ENCODE measurements around the gene RETN. TPM values are rescaled to one million over a fixed set of nuclear protein-coding genes. Genes with fewer than 3 reads are reported as not detected.

Gene RETN
- total RNA-seq, 6 experiments from 2014 or later = 0.63 to 2.4 TPM; not detected in 4

DNA sequence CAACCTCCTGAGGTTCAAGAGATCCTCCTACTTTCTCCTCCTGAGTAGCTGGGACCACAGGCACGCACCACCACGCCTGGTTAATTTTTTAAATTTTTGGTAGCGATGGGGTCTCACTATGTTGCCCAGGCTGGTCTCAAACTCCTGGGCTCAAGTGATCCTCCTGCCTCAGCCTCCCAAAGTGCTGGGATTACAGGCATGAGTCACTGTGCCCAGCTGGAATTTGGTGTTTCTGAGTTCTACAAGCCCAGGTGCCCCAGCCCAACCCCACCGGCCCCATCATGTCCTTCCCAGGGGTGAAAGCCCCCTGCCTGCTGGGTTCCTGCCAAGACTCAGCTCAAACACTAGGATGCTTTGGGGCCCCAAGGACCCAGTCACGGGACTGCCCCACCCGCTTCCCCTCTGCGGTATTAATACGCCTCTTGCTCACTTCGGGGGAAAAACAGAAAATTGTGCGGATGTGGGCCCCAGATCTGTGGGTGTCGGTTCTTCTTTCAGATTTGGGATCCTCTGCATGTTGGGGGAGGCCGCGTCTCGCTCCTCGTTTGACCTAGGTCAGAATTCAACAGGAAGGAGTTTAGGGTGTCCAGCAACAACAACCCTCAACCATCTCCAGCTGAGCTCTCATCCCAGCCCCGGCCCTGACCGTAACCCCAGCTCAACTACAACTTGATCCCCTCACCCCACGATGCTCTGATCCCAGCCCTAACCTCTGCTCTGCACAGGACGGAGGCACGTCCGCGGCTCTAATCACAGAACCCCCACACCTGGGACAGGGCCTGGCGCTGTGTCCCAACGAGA is 36.7 kb downstream of the RETN start:
- Histone ChIP-seq H3K36me3 (no peaks in the 10 kb centered on the region), H3K27me3 (no peaks in the 10 kb centered on the region), H3K4me1 (no peaks in the 10 kb centered on the region), H3K4me3 (no peak overlapping the region), H3K27ac (peak overlapping the region in 1 of 3 donors; percentile 57), H3K9me3 (no peaks in the 10 kb centered on the region)
- WGBS (ENCODE audit: insufficient coverage, low coverage, low lambda C conversion rate, missing lambda C conversion rate) = 27% methylated on average over 9 of the region's 24 CpGs
- DNase-seq (peak in 2 of 3 donors; percentile 55 to 75), ATAC-seq (peak; percentile 6 to 54 (median 42))
- intact Hi-C loops (cut with DNase I) = no loop called here
- TF ChIP-seq, protein P1, sequence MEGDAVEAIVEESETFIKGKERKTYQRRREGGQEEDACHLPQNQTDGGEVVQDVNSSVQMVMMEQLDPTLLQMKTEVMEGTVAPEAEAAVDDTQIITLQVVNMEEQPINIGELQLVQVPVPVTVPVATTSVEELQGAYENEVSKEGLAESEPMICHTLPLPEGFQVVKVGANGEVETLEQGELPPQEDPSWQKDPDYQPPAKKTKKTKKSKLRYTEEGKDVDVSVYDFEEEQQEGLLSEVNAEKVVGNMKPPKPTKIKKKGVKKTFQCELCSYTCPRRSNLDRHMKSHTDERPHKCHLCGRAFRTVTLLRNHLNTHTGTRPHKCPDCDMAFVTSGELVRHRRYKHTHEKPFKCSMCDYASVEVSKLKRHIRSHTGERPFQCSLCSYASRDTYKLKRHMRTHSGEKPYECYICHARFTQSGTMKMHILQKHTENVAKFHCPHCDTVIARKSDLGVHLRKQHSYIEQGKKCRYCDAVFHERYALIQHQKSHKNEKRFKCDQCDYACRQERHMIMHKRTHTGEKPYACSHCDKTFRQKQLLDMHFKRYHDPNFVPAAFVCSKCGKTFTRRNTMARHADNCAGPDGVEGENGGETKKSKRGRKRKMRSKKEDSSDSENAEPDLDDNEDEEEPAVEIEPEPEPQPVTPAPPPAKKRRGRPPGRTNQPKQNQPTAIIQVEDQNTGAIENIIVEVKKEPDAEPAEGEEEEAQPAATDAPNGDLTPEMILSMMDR (IDR thresholded peaks at IDR 0.05) = no peak
- no peak for TF ChIP-seq POLR2A (IDR thresholded peaks at IDR 0.05)

DNA sequence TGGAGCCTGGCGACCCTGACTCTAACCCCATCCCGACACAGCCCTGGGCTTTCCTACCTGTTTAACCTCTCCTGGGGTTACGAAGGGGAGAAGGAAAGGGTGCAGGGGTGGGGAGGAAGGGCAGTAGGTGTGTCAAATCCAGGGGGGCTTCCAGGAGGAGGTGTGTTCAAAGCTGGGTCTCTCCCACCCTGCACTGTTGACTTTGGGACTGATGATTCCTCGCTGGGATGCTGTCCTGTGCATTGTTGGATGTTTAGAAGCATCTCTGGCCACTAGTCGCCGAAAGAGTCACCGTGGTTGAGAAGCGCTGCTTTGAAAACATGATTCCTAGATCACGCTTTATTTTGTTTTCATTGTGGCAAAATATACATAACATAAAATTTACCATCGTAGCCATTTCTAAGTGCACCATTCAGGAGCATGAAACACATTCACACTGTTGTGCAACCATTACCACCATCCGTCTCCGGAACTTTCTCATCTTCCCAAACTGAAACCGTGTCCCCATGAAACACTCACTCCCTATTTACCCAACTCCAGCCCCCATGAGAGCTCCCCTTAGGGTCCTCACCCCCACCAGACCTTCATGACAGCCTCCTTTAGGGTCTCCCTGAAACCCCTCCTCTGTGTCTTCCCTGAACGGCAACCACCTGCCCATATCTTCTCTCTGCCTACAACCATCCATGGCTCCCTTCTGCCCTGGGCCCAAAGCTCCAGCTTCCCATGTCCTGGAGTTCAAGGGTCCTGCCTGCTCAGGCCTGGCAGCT is 37.5 kb downstream of the RETN start:
- no peaks in the 10 kb centered on the region for H3K27me3 ChIP-seq
- H3K36me3 ChIP-seq = no peaks in the 10 kb centered on the region
- no peak for DNase-seq
- H3K4me3 ChIP-seq = no peak overlapping the region
- H3K9me3 ChIP-seq = no peaks in the 10 kb centered on the region
- H3K4me1 ChIP-seq = no peaks in the 10 kb centered on the region
- 65% methylated on average over 8 of the region's 14 CpGs for WGBS (ENCODE audit: insufficient coverage, low coverage, low lambda C conversion rate, missing lambda C conversion rate)
- ATAC-seq = peak in 3 of 4 donors; percentile 8 to 9 (median 9)
- peak overlapping the region; percentile 37 to 57 (median 44) for H3K27ac ChIP-seq
- intact Hi-C loops (cut with DNase I) = no loop called here
- TF ChIP-seq, protein P1 (IDR thresholded peaks at IDR 0.05) = no peak
- no peak for TF ChIP-seq POLR2A (IDR thresholded peaks at IDR 0.05)

DNA sequence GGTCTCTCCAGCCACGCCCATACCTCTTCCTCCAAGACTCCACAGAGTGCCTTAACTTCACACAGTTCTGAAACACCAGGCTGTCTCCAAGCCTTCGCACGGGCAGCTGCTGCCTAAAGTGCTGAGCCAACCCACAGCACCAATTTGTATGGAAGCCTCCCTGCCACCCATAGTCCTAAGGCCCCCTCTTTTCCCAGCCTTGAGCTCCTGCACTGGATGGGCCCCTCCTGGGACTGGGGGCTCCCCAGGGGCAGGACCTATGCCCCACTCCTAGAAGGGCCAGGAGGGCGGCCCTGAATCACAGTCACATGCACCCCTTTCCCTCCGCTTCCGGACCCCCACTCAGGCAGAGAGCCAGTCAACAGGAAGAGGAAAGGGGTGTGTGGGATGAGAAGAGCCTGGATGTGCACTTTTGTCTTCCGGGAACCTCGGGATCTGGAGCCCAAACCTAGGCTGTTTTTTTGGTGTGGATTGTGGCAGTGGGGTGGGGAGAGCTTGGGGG is 38.2 kb downstream of the RETN start:
- DNase-seq (peak in 1 of 3 donors; percentile 43), ATAC-seq (peak; percentile 58 to 75 (median 68))
- Histone ChIP-seq H3K36me3 (no peaks in the 10 kb centered on the region), H3K27ac (peak overlapping the region; percentile 37 to 57 (median 44)), H3K4me3 (no peak overlapping the region), H3K9me3 (no peaks in the 10 kb centered on the region), H3K4me1 (no peaks in the 10 kb centered on the region), H3K27me3 (no peaks in the 10 kb centered on the region)
- WGBS (ENCODE audit: insufficient coverage, low coverage, low lambda C conversion rate, missing lambda C conversion rate) = 29% methylated on average over 2 of the region's 8 CpGs
- intact Hi-C loops (cut with DNase I) = no loop called here
- TF ChIP-seq, protein P1 (IDR thresholded peaks at IDR 0.05) = no peak
- no peak for TF ChIP-seq POLR2A (IDR thresholded peaks at IDR 0.05)

DNA sequence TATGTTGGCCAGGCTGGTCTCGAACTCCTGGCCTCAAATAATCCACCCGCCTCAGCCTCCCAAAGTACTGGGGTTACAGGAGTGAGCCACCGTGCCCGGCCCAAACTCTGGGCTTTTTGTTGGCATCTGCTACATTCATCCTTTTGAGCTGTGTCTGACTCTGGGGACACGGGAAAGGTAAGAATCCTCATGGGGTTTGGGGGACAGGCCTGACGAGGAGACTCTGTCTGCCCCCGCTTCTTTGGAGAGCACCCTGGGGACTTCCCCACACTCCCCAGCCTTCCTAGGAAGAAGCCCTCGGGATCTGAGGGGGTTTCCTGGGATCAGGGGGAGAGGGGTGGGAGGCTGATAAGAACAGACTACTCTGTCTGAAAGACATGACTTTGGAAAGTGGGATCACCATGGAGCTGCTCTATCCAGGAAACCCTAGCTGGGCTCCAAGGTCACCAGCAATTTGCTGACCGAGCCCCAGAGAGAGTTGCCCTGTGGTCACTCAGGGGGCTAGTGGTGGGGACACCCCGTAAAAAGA is 41.1 kb downstream of the RETN start:
- H3K36me3 ChIP-seq = no peaks in the 10 kb centered on the region
- H3K27ac ChIP-seq = no peak overlapping the region
- intact Hi-C loops (cut with DNase I) = no loop called here
- H3K27me3 ChIP-seq = no peaks in the 10 kb centered on the region
- 48% methylated on average over 4 of the region's 10 CpGs for WGBS (ENCODE audit: insufficient coverage, low coverage, low lambda C conversion rate, missing lambda C conversion rate)
- ATAC-seq (no peak), DNase-seq (no peak)
- no peak overlapping the region for H3K4me3 ChIP-seq
- TF ChIP-seq, protein P1 (IDR thresholded peaks at IDR 0.05) = no peak
- TF ChIP-seq POLR2A (IDR thresholded peaks at IDR 0.05) = no peak
- no peaks in the 10 kb centered on the region for H3K9me3 ChIP-seq
- H3K4me1 ChIP-seq = no peaks in the 10 kb centered on the region
